Brain microvascular endothelial cell (primary cell): ENCODE data around the gene LRRK2.

Experiments used
- DNase-seq: peaks from one replicate; pipeline ENCODE4 v3.0.0-alpha.2; 2020
- H3K27ac ChIP-seq: fragments of 250-450 bp; sonication (Bioruptor Pico); 2 replicates; pipeline ENCODE4 v1.5.1; 2020; ENCODE audit warnings: mild to moderate bottlenecking, moderate library complexity
- H3K27me3 ChIP-seq: fragments of 250-450 bp; sonication (Bioruptor Pico); replicated peaks from 2 replicates; pipeline ENCODE4 v1.5.1; 2020; ENCODE audit warnings: mild to moderate bottlenecking
- H3K36me3 ChIP-seq: fragments of 250-450 bp; sonication (Bioruptor Pico); replicated peaks from 2 replicates; pipeline ENCODE4 v1.5.1; 2020; ENCODE audit warnings: mild to moderate bottlenecking
- H3K4me3 ChIP-seq: 2 replicates; pipeline ENCODE4 v1.5.1; 2011; ENCODE audit warnings: low read depth, mild to moderate bottlenecking, control low read depth, low read length, moderate library complexity
- CTCF ChIP-seq: IDR thresholded peaks from 2 replicates; pipeline ENCODE4 v1.5.1; 2011; ENCODE audit warnings: low read depth, mild to moderate bottlenecking, moderate library complexity, low read length, control low read depth, inconsistent platforms; ENCODE audit errors: missing control alignments
- in situ Hi-C: cut with HindIII; loops from 2 replicates; pipeline ENCODE4 v1.10.0; 2017; ENCODE audit warnings: low sequenced_read_pairs, low pct_ligation_motif_present

The LRRK2 gene

GRCh38 chr12:40254455-40255085 lies 29.8 kb downstream of the LRRK2 start:
- TF ChIP-seq CTCF = no peak
- H3K4me3 ChIP-seq = no peak overlapping the region
- H3K36me3 ChIP-seq = no peaks in the 10 kb centered on the region
- no peak for DNase-seq
- H3K27ac ChIP-seq = no peak overlapping the region
- H3K27me3 ChIP-seq = no peaks in the 10 kb centered on the region
- in situ Hi-C loops = no loop called here

- DNase-seq = no peak
- no peak overlapping the region for H3K4me3 ChIP-seq
- TF ChIP-seq CTCF = no peak
- H3K36me3 ChIP-seq = no peaks in the 10 kb centered on the region
- in situ Hi-C loops = no loop called here
- H3K27ac ChIP-seq = no peak overlapping the region
- no peaks in the 10 kb centered on the region for H3K27me3 ChIP-seq
Observed at GRCh38 chr12:40258371-40258770, 33.6 kb downstream of the LRRK2 start.

GRCh38 chr12:40261937-40262336 lies 37.1 kb downstream of the LRRK2 start:
- no peak for DNase-seq
- Histone ChIP-seq H3K36me3 (no peaks in the 10 kb centered on the region), H3K27ac (no peak overlapping the region), H3K4me3 (no peak overlapping the region), H3K27me3 (no peaks in the 10 kb centered on the region)
- TF ChIP-seq CTCF = no peak
- in situ Hi-C loops = no loop called here

GRCh38 chr12:40262657-40263056 lies 37.9 kb downstream of the LRRK2 start:
- no peaks in the 10 kb centered on the region for H3K36me3 ChIP-seq
- no peak for TF ChIP-seq CTCF
- H3K27ac ChIP-seq = no peak overlapping the region
- no peak overlapping the region for H3K4me3 ChIP-seq
- in situ Hi-C loops = no loop called here
- no peak for DNase-seq
- no peaks in the 10 kb centered on the region for H3K27me3 ChIP-seq

GRCh38 chr12:40263616-40264409 lies 39.0 kb downstream of the LRRK2 start:
- H3K36me3 ChIP-seq = no peaks in the 10 kb centered on the region
- no peak overlapping the region for H3K27ac ChIP-seq
- DNase-seq = no peak
- in situ Hi-C loops = no loop called here
- no peaks in the 10 kb centered on the region for H3K27me3 ChIP-seq
- no peak overlapping the region for H3K4me3 ChIP-seq
- TF ChIP-seq CTCF = no peak
